SK-N-SH (cell line): ENCODE results near the gene SLC25A17. TPM values are rescaled to one million over a fixed set of nuclear protein-coding genes. Genes with fewer than 3 reads are reported as not detected.

ENCODE experiments used
- CTCF ChIA-PET: fragments of 300-600, 350-600 bp; formaldehyde crosslinking; extraction: SDS; loops from one replicate; lab custom pipeline; 2021; lab: Yijun Ruan, JAX
- POLR2A ChIA-PET: fragments of 350-600 bp; sonication (Branson Sonifier 250); formaldehyde crosslinking; extraction: SDS; loops from one replicate; lab custom pipeline; 2020; ENCODE audit warnings: antibody characterized with exemption, inconsistent platforms; lab: Yijun Ruan, JAX
- DNase-seq: peaks from one replicate; pipeline ENCODE4 v3.0.0; 2012
- H2AFZ ChIP-seq: fragments of 200-600 bp; sonication (generic); 2 replicates; pipeline ENCODE4 v1.8.1; 2016; ENCODE audit warnings: antibody characterized with exemption, mild to moderate bottlenecking, low read depth
- H3F3A ChIP-seq: fragments of 200-600 bp; sonication (generic); replicated peaks from 2 replicates; pipeline ENCODE3; 2016; ENCODE audit warnings: antibody characterized with exemption, mild to moderate bottlenecking; ENCODE audit not compliant: insufficient read depth
- H3K27ac ChIP-seq, 2 experiments: fragments of 200-500 bp in 1 of 2; fragments of 200-600 bp in 1 of 2; sonication (Bioruptor generic) in 1 of 2; sonication (generic), shearing (Covaris generic) in 1 of 2; 2 replicates each; pipeline versions ENCODE4 v1.5.1 to v1.6.1; 2014 to 2016; ENCODE audit warnings: low read depth in 2 of 2, inconsistent platforms in 1 of 2, low read length in 1 of 2, mild to moderate bottlenecking in 1 of 2, mixed read lengths in 1 of 2
- H3K27me3 ChIP-seq: fragments of 200-600 bp; sonication (generic), shearing (Covaris generic); 2 replicates; pipeline ENCODE4 v1.6.1; 2016; ENCODE audit warnings: mixed run types; ENCODE audit not compliant: insufficient read depth
- H3K36me3 ChIP-seq, 2 experiments: fragments of 200-500 bp in 1 of 2; fragments of 200-600 bp in 1 of 2; sonication (Bioruptor generic) in 1 of 2; sonication (generic) in 1 of 2; replicated peaks in 1 of 2; 2 replicates each; pipeline versions ENCODE3 to v1.5.1; 2014 to 2016; ENCODE audit warnings: low read length in 1 of 2, mild to moderate bottlenecking in 1 of 2; ENCODE audit not compliant: insufficient read depth in 2 of 2, control insufficient read depth in 1 of 2
- H3K4me1 ChIP-seq, 2 experiments: fragments of 200-500 bp in 1 of 2; fragments of 200-600 bp in 1 of 2; sonication (Bioruptor generic) in 1 of 2; sonication (generic), shearing (Covaris generic) in 1 of 2; 2 replicates each; pipeline versions ENCODE4 v1.5.1 to v1.6.1; 2014 to 2016; ENCODE audit warnings: low read depth in 1 of 2, low read length in 1 of 2, mixed run types in 1 of 2; ENCODE audit not compliant: insufficient read depth in 2 of 2, control insufficient read depth in 1 of 2
- H3K4me2 ChIP-seq: fragments of 200-600 bp; sonication (generic), shearing (Covaris generic); 2 replicates; pipeline ENCODE4 v1.6.1; 2017; ENCODE audit warnings: mixed run types
- H3K4me3 ChIP-seq, 2 experiments: fragments of 200-500 bp in 1 of 2; fragments of 200-600 bp in 1 of 2; sonication (Bioruptor generic) in 1 of 2; sonication (generic), shearing (Covaris generic) in 1 of 2; 2 replicates each; pipeline versions ENCODE4 v1.5.1 to v1.8.1; 2014 to 2016; ENCODE audit warnings: low read depth in 2 of 2, inconsistent platforms in 1 of 2, low read length in 1 of 2, mild to moderate bottlenecking in 1 of 2, mixed read lengths in 1 of 2, moderate library complexity in 1 of 2
- H3K79me2 ChIP-seq: fragments of 200-600 bp; sonication (generic); 2 replicates; pipeline ENCODE4 v1.8.1; 2017; ENCODE audit warnings: mild to moderate bottlenecking; ENCODE audit not compliant: insufficient read depth
- H3K9ac ChIP-seq: fragments of 200-600 bp; sonication (generic); 2 replicates; pipeline ENCODE4 v1.6.1; 2017; ENCODE audit warnings: mixed run types
- H3K9me2 ChIP-seq: fragments of 200-600 bp; sonication (generic); 2 replicates; pipeline ENCODE4 v1.6.1; 2017; ENCODE audit warnings: mixed run types
- H3K9me3 ChIP-seq: fragments of 200-600 bp; sonication (generic); 2 replicates; pipeline ENCODE4 v1.6.1; 2017; ENCODE audit warnings: mixed run types, mild to moderate bottlenecking, moderate library complexity
- H4K20me1 ChIP-seq: fragments of 200-600 bp; sonication (generic); 2 replicates; pipeline ENCODE4 v1.6.1; 2017; ENCODE audit warnings: mild to moderate bottlenecking, mixed run types; ENCODE audit not compliant: insufficient read depth
- ELF1 ChIP-seq: IDR thresholded peaks from 2 replicates; pipeline ENCODE4 v1.4.0; 2012
- EP300 ChIP-seq, 2 experiments: IDR thresholded peaks; 2 replicates each; pipeline versions ENCODE4 v1.4.0 to v1.6.1; 2012; ENCODE audit warnings: borderline replicate concordance in 1 of 2, low read depth in 1 of 2, low read length in 1 of 2
- EZH2phosphoT487 ChIP-seq: fragments of 200-600 bp; sonication (generic); IDR thresholded peaks from 2 replicates; pipeline ENCODE4 v1.6.1; 2017; ENCODE audit warnings: low read depth, mixed run types, mild to moderate bottlenecking, antibody characterized with exemption, moderate library complexity, borderline replicate concordance
- FOSL2 ChIP-seq: IDR thresholded peaks from 2 replicates; pipeline ENCODE4 v1.4.0; 2012; ENCODE audit warnings: low read depth, mild to moderate bottlenecking, moderate library complexity, borderline replicate concordance
- MEF2A ChIP-seq: IDR thresholded peaks from 2 replicates; pipeline ENCODE4 v1.4.0; 2012; ENCODE audit warnings: low read depth, borderline replicate concordance
- MXI1 ChIP-seq: IDR thresholded peaks from 2 replicates; pipeline ENCODE4 v1.6.1; 2012; ENCODE audit warnings: mild to moderate bottlenecking, low read depth, low read length, improper control_type of control experiment
- NRF1 ChIP-seq: IDR thresholded peaks from 2 replicates; pipeline ENCODE4 v1.6.1; 2012; ENCODE audit warnings: low read depth, mild to moderate bottlenecking, low read length
- POLR2AphosphoS5 ChIP-seq: IDR thresholded peaks from 2 replicates; pipeline ENCODE4 v1.6.1; 2012; ENCODE audit warnings: low read depth, low read length
- RXRA ChIP-seq: IDR thresholded peaks from 2 replicates; pipeline ENCODE4 v1.4.0; 2012; ENCODE audit warnings: low read depth, mild to moderate bottlenecking, borderline replicate concordance
- SIN3A ChIP-seq: IDR thresholded peaks from 2 replicates; pipeline ENCODE4 v1.6.1; 2012; ENCODE audit warnings: low read depth, mild to moderate bottlenecking, low read length, moderate library complexity, borderline replicate concordance
- TAF1 ChIP-seq: IDR thresholded peaks from 2 replicates; pipeline ENCODE4 v1.6.1; 2012; ENCODE audit warnings: low read depth, mild to moderate bottlenecking, low read length, moderate library complexity, borderline replicate concordance
- TEAD4 ChIP-seq: IDR thresholded peaks from 2 replicates; pipeline ENCODE4 v1.4.0; 2012; ENCODE audit warnings: mild to moderate bottlenecking, borderline replicate concordance; ENCODE audit not compliant: insufficient read depth
- WGBS: methylation state at CpG from one replicate; pipeline ENCODE4 v1.1.6; 2017; ENCODE audit warnings: low lambda C conversion rate; 5-methylcytosine and 5-hydroxymethylcytosine counted together
- polyA plus RNA-seq, 3 experiments: library from polyadenylated mRNA; depleted of rRNA; stranded (reverse); fragments of >200 nt; gene quantifications; 2 replicates each; pipeline ENCODE4 v1.2.3, GENCODE V29; 2012
- TF ChIP-seq, protein P1 (sequence below): fragments of 200-600 bp; sonication (generic); IDR thresholded peaks from 2 replicates; pipeline ENCODE4 v1.6.1; 2017; ENCODE audit warnings: antibody characterized with exemption, mild to moderate bottlenecking, moderate library complexity
- TF ChIP-seq, protein P2 (sequence below): IDR thresholded peaks from 2 replicates; pipeline ENCODE4 v1.6.1; 2012; ENCODE audit warnings: mild to moderate bottlenecking, low read depth, low read length, moderate library complexity
- TF ChIP-seq, protein P3 (sequence below): fragments of 150-350 bp; IDR thresholded peaks from 2 replicates; pipeline ENCODE4 v1.6.1; 2016; ENCODE audit warnings: mild to moderate bottlenecking, low read depth, low read length

SLC25A17 gene
- polyA plus RNA-seq, 1 of the 3 experiments (the other 2 are of a cell fraction), result 11.1 TPM

DNA sequence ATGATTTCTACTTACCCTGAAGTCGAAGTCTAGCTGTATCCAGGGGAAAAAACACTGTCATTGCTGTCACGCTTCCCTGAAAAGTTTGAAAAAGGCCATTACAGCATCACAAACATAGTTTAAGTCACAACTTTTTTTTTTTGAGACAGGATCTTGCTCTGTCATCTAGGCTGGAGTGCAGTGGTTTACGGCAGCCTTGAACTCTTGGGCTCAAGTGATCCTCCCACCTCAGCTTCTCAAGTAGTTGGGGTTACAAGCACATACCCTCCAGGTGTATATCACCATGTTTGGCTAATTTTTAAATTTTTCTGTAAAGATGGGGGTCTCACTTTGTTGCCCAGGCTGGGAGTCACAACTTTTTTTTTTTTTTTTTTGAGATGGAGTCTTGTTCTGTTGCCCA, 20.1 kb downstream of the SLC25A17 start:
- Histone ChIP-seq H3K9me2 (no peaks in the 10 kb centered on the region), H3K36me3 (no peaks in the 10 kb centered on the region), H2AFZ (no peak overlapping the region), H3K27me3 (no peaks in the 10 kb centered on the region), H3K4me1 (peaks cover 2 to 3% of the 10 kb centered on the region in 2 experiments; a peak in 2 of 4 replicates), H4K20me1 (no peaks in the 10 kb centered on the region), H3K9ac (no peak overlapping the region), H3K4me2 (no peak overlapping the region), H3K27ac (no peak overlapping the region), H3K79me2 (peaks cover 6% of the 10 kb centered on the region; the same call in 1 of the 2 replicates), H3K9me3 (no peaks in the 10 kb centered on the region), H3K4me3 (no peak overlapping the region), H3F3A (no peaks in the 10 kb centered on the region)
- no peak for DNase-seq
- POLR2A ChIA-PET, result no interaction called here
- no peak for TF ChIP-seq EP300 (IDR thresholded peaks at IDR 0.05; ENCODE audit: borderline replicate concordance in 1 of 2, low read depth in 1 of 2, low read length in 1 of 2)
- 83% methylated on average over 3 of the region's 3 CpGs for WGBS
- CTCF ChIA-PET, result interaction anchor here (0.9 kb wide), 1 partner anchor 116 kb away, joined by 3 read pairs; no protein-coding TSS in a partner anchor

DNA sequence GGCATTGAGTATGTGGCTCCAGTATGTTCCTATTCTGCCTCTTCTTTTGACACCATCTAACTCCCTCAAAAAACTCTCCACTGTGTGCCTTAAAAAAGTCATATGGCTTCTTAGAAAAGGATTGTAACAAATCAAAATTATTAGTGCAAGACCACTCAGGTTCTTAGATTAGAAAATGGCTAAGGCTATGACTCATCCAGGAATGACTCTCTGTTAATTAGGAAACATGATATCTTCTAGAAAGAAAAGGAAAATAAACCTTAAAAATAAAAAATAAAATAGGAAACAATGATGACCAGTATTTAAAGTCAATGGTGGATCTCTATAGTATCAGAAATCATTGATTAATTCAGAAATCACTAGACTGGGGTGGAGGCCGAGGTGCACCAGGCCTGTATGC, 21.7 kb downstream of the SLC25A17 start:
- no peak overlapping the region for H3K4me3 ChIP-seq
- no peak overlapping the region for H3K9ac ChIP-seq
- TF ChIP-seq MEF2A (no peak), TEAD4 (no peak), FOSL2 (peak; percentile 17; the same call in 1 of the 2 replicates)
- TF ChIP-seq, all 33 proteins: peak for 1
- H3K27ac ChIP-seq, result peak overlapping the region; percentile 11 to 38; a peak in 3 of 4 replicates
- H3K27me3 ChIP-seq, result no peaks in the 10 kb centered on the region
- H3F3A ChIP-seq, result no peaks in the 10 kb centered on the region
- 100% methylated on average over 1 of the region's 1 CpG for WGBS
- H3K79me2 ChIP-seq, result peaks cover 6% of the 10 kb centered on the region; the same call in 1 of the 2 replicates
- ChIA-PET POLR2A (no interaction called here), CTCF (no interaction called here)
- peaks cover 2 to 3% of the 10 kb centered on the region in 2 experiments; a peak in 2 of 4 replicates for H3K4me1 ChIP-seq
- no peak overlapping the region for H3K4me2 ChIP-seq
- no peaks in the 10 kb centered on the region for H3K9me2 ChIP-seq
- H3K36me3 ChIP-seq, result peaks cover 0 to 3% of the 10 kb centered on the region in 2 experiments
- no peak overlapping the region for H2AFZ ChIP-seq
- H4K20me1 ChIP-seq, result no peaks in the 10 kb centered on the region
- H3K9me3 ChIP-seq, result no peaks in the 10 kb centered on the region
- no peak for DNase-seq

DNA sequence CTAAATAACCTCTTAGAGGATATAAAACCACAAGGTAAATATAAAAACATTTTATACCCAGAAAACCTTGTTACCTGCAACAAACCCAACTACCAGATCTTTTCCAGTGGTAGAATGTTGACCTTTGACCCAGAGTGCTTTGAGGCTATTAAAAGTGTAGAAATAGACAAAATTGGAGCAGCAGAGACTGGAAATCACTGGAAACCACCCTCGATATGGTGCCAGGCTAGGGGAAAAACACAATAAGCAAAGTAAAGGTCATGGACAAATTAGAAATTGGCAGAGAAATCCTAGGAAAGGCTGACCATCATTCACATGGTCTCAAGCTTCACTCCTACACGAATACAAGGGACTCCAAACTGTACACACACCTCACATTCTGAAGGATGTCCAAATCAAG, 26.7 kb downstream of the SLC25A17 start:
- peaks cover 3% of the 10 kb centered on the region for H3F3A ChIP-seq
- ChIA-PET CTCF (no interaction called here), POLR2A (no interaction called here)
- H3K4me3 ChIP-seq, result no peak overlapping the region
- H3K79me2 ChIP-seq, result no peaks in the 10 kb centered on the region
- H3K9me2 ChIP-seq, result no peaks in the 10 kb centered on the region
- H3K4me2 ChIP-seq, result no peak overlapping the region
- peaks cover 0 to 9% of the 10 kb centered on the region in 2 experiments; a peak in 1 of 4 replicates for H3K4me1 ChIP-seq
- H3K27me3 ChIP-seq, result no peaks in the 10 kb centered on the region
- no peaks in the 10 kb centered on the region for H4K20me1 ChIP-seq
- H3K27ac ChIP-seq, result no peak overlapping the region
- no peak overlapping the region for H2AFZ ChIP-seq
- WGBS, result 97% methylated on average over 2 of the region's 2 CpGs
- H3K9me3 ChIP-seq, result no peaks in the 10 kb centered on the region
- peaks cover 0 to 11% of the 10 kb centered on the region in 2 experiments for H3K36me3 ChIP-seq
- H3K9ac ChIP-seq, result no peak overlapping the region
- no peak for DNase-seq
- TF ChIP-seq POLR2AphosphoS5 (no peak), TAF1 (no peak), NRF1 (no peak), ELF1 (no peak), SIN3A (no peak), RXRA (no peak), EZH2phosphoT487 (no peak), MXI1 (no peak), TEAD4 (no peak)
- TF ChIP-seq, protein P1, sequence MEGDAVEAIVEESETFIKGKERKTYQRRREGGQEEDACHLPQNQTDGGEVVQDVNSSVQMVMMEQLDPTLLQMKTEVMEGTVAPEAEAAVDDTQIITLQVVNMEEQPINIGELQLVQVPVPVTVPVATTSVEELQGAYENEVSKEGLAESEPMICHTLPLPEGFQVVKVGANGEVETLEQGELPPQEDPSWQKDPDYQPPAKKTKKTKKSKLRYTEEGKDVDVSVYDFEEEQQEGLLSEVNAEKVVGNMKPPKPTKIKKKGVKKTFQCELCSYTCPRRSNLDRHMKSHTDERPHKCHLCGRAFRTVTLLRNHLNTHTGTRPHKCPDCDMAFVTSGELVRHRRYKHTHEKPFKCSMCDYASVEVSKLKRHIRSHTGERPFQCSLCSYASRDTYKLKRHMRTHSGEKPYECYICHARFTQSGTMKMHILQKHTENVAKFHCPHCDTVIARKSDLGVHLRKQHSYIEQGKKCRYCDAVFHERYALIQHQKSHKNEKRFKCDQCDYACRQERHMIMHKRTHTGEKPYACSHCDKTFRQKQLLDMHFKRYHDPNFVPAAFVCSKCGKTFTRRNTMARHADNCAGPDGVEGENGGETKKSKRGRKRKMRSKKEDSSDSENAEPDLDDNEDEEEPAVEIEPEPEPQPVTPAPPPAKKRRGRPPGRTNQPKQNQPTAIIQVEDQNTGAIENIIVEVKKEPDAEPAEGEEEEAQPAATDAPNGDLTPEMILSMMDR, result no peak
- TF ChIP-seq, protein P2, sequence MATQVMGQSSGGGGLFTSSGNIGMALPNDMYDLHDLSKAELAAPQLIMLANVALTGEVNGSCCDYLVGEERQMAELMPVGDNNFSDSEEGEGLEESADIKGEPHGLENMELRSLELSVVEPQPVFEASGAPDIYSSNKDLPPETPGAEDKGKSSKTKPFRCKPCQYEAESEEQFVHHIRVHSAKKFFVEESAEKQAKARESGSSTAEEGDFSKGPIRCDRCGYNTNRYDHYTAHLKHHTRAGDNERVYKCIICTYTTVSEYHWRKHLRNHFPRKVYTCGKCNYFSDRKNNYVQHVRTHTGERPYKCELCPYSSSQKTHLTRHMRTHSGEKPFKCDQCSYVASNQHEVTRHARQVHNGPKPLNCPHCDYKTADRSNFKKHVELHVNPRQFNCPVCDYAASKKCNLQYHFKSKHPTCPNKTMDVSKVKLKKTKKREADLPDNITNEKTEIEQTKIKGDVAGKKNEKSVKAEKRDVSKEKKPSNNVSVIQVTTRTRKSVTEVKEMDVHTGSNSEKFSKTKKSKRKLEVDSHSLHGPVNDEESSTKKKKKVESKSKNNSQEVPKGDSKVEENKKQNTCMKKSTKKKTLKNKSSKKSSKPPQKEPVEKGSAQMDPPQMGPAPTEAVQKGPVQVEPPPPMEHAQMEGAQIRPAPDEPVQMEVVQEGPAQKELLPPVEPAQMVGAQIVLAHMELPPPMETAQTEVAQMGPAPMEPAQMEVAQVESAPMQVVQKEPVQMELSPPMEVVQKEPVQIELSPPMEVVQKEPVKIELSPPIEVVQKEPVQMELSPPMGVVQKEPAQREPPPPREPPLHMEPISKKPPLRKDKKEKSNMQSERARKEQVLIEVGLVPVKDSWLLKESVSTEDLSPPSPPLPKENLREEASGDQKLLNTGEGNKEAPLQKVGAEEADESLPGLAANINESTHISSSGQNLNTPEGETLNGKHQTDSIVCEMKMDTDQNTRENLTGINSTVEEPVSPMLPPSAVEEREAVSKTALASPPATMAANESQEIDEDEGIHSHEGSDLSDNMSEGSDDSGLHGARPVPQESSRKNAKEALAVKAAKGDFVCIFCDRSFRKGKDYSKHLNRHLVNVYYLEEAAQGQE, result no peak
- TF ChIP-seq, protein P3, sequence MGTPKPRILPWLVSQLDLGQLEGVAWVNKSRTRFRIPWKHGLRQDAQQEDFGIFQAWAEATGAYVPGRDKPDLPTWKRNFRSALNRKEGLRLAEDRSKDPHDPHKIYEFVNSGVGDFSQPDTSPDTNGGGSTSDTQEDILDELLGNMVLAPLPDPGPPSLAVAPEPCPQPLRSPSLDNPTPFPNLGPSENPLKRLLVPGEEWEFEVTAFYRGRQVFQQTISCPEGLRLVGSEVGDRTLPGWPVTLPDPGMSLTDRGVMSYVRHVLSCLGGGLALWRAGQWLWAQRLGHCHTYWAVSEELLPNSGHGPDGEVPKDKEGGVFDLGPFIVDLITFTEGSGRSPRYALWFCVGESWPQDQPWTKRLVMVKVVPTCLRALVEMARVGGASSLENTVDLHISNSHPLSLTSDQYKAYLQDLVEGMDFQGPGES, result no peak
